HK-2 (cell line): ENCODE data around the gene ASCL3.
A peak's percentile ranks its signal among the peaks of the same experiment; 100 is the strongest.
"Not testable (repeated sequence)": the region's sequence is repeated elsewhere in the genome, so short reads cannot be mapped to it uniquely, and the experiment has no call there.

Source experiments
- DNase-seq: peaks from one replicate; pipeline ENCODE4 v3.0.0-alpha.2; 2018; ENCODE audit not compliant: unreplicated experiment

ASCL3 gene

DNA sequence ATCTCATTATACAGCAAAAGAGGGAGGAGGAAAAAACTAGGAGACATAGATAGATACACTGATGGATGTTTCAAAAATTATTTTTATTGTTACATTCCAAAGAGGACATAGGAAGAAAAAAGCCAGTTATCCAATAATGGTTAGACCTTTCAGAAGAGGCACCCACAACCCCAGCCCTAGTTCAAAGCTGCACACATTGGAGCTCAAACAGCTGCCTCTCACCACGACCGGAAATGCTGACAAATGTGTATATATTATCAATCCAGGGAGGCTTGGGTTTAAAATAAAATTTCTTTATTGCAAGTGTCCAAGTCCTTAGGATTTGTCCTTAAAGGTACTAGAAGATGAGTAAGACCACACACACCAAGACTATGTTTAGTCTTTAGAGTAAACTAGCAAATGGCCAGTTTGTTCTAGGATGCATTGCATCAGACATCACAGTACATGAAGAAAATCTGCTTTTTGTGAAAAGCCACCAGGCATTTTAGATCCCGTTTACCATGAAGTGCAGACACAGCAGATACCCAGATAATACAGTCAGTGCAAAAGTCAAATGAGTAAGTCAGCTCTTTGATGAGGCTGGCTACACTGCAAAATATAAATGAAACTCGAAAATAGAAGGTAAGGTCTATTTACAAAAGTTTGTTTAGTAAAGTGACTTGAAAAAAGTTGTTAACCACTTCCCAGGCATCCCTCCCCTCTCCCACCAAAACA, 4.6 kb upstream of the ASCL3 start:
- no peak for DNase-seq

DNA sequence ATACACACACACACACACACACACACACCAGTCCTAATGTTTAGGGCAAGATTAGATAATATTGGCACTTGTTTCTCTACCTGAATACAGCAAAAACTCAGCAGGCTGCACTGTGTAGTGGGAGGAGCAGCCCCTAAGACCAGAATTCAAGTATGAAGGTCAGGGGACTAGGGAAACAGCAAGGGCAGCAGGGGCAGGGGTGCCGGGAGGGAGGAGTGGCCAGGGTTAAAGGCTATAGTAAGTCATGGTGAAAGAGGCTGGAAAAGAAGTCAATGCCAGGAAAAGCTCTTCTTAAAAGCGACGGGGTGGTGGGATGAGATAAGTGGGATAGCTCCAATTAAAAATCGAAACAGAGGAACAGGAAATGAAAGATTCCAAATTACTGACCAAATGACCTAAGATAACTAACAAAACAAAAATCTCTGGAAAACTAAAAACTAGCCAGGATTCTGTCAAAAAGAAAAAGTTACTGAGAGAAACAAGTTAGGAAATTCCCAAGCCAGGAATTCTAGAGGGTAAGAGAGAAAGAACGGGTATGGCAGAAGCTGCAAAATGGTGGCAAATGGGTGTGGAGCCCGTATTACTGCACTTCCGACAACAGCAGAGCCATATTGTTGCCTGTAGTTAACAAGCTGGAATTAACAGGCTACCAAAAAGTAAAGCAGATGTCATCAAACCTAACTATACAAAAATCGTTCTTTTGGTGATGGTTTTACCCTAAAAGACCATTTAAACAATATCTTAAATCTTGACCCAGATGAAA, 1.3 kb downstream of the ASCL3 start:
- DNase-seq: no peak

DNA sequence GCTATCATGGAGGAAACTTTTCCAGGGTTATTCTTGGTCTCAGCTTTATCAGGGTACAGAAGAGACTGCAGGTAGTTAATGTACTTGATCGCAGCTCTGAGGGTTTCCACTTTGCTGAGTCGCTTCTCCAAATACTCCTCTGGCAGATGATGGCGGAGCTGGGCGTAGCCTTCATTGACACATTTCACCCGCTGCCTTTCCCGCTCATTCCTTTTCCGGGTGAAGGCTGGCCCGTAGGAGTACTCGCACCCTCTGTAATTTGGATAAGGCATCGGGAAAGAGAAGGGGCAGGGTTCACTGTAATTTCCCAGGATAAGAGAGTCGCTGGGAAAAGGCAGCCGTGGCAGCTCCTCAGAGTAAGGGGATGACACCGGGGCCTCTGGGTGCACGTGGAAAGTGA, 5.2 kb downstream of the ASCL3 start:
- no peak for DNase-seq

DNA sequence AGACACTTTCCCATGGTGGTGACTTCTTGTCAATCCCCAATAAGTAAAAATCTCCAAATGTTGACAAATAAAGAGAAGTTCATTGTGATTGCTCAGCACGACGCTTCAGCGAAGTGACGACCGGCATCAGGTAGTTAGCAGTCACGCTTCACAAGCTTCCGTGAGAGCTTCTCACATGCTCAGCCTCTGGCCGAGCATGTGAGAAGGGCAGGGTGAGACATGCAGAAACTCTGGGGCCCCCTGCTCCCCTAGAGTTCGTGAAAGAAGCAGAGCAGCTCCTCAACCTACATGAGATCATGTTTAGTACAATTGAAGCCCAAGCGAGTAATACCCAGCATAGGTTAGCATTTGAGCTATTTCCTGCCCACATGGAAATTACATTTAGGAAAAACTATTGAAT, 5.7 kb downstream of the ASCL3 start:
- no peak for DNase-seq

DNA sequence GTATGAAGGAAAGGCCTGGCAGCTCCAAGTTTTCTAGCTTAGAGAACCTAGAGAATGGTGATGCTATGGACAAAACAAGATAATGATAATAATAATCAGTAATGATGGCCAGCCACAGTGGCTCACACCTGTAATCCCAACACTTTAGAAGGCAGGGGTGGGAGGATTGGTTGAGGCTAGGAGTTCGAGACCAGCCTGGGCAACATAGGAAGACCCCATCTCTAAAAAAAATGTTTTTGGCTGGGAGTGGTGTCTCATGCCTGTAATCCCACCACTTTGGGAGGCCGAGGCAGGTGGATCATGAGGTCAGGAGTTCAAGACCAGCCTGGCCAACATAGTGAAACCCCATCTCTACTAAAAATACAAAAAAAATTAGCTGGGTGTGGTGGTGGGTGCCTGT, 7.0 kb downstream of the ASCL3 start:
- DNase-seq: not testable (repeated sequence)

DNA sequence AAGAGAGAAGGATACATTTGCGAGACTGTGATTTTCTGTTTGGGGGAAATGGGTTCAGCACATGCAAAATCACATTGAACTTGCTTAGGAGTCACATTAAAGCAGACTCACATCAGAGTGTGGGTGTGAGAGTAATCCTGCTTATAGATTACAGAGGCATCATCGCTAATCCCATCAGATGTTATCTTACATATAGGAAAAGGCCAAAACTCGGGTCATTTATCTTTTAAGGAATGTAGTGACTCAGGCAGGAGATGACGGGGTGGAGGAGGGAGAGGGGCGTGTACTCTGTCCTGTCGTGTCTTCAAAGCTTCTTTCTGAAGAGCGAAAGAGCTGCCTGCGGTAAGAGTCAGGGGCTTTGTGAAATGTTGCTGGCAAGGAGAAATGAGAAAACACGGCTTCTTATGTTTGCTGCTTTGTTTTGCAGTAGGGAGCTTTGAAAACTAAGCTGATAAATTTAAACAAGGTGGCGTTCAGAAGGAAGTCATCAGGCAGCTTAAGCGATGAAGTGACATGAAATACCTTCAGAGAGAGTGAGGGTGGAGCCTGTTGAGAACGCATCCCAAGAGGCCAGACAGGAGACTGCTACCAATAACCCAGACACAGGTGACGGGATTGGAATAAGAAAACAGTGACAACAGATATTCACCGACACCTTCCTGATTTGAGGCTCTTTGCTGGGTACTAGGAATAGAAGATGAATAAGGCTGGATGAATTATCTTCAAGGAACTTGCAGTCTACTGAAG, 7.9 kb downstream of the ASCL3 start:
- DNase-seq: no peak

DNA sequence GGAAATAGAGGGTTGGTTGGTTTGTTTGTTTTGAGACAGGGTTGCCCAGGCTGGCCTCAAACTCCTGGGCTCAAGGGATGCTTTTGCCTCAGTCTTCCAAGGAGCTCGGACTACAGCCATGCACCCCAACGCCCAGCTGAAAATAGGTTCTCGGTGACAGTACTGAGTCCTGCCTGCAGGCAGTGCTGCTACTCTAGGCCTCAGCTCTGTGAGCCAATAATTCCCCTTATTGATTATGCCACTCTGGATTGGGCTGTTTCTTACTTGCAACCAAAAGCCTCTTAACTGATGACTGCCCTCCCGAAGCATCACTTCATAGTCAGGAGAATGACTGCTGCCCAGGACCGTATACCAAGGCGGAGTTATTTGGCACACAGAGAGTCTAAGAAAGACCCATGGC, 8.9 kb downstream of the ASCL3 start:
- no peak for DNase-seq

DNA sequence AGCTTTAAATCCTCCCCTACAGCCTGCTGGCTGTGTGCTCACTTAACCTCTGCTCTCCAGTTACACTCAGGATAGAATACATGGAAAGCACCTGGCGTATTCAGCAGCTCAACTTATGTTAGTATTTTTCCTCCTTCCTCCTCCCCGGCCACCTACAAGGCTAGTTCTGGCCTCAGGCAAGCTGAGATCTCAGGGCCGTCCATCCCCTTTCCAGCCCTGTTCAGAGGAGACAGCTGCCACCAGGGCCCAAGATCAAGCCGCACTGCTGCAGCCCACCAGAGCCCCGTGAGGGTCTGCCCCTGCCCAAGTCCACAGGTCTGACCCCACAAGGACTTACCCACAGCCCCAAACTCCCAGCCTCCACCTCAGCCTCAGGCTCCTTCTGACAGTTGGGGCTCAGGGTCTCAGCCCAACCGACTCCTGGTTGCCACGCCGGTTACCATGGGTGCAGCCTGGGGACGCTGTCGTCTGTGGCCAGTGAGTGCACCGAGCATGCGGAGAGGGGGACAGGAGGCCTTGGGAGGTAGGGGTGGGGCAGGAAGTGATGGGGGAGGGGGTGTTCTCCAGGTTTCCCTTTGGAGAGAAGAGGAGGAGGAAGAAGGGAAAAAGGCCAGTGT, 10.1 kb downstream of the ASCL3 start, which contains the start of gene C11orf16:
TSS of gene C11orf16 (minus strand) at position 384 of the 617 bp plus-strand sequence. CDS start 639 bp downstream, outside the sequence.
- no peak for DNase-seq

DNA sequence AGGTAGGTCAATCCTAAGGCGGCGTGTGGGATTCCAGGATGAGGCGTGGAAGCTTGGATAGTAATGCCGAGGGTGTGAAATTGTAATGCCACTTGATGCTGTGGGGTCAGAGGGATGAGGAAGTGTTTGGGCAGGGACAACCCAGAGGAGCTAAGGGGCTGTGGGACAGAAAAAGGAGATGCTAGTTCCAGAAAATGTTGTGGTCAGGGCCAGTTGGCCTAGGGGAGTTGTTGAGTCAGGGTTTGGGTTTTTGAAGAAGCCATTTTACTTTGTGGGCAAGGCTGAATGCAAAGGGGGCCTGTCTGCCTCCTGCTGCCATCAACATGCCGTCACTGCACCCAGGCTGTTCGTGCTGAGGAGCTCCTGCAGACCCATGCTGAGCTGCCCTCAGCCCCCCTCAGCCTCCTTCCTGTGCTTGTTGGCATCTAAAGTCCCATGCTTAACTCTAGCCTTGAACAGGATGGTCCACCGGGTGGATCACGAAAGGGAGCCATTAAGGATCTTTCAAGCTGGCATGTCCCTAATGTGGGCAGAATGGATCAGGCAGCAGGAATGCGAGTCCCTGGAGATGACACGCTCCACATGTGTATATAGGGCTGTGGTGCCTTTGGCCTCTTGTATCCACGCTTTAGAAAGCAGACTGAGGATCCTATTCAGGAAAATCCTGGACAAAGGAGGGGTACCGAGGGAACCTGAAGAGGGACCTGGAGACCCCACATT, 12.2 kb downstream of the ASCL3 start:
- no peak for DNase-seq

DNA sequence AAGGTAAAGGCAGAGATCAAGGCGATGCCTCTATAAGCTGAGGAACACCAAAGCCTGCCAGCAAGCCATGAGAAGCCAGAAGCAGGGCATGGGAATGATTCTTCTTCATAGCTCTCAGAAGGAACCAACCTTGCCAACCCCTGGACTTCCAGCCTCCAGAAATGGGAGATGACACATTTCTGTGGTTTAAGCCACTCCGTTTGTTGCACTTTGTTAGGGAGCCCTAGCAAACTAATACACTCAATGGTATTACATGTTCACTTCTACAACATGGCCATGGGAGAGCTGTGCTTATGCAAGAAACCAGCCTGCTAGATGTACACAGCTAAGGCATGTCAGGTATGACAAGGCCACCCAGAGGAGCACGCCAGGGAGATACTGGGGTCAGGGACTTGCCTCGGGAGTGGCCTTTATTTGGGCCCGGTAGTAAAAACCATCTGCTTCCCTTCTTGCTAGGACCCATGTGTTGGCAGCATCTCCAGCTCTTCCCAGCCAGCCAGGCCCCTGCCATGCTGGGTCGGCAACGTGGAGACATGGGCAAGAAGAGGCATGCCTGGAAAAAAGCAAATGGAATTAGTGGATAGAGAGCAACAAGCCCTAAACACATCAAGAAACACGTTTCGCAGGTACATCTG, 13.7 kb downstream of the ASCL3 start:
- DNase-seq: no peak

DNA sequence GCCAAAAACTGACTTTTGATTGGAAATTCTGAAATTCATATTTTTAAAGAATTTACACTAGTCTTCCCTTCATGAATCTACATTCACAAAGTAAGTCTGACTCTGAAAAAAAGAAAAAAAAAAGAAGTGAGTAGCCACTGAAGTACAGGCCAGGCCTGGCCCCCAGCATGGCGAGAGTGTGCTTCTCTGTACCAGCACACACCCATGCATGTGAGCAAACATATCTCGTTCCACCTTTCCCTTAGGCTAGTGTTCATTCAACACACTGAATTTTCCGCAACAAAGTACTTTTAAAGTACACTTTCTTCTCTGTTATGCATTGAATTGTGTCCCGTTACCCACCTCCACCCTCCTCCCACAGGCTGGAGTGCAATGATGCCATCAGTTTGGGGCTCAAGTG, 14.6 kb downstream of the ASCL3 start:
- no peak for DNase-seq

DNA sequence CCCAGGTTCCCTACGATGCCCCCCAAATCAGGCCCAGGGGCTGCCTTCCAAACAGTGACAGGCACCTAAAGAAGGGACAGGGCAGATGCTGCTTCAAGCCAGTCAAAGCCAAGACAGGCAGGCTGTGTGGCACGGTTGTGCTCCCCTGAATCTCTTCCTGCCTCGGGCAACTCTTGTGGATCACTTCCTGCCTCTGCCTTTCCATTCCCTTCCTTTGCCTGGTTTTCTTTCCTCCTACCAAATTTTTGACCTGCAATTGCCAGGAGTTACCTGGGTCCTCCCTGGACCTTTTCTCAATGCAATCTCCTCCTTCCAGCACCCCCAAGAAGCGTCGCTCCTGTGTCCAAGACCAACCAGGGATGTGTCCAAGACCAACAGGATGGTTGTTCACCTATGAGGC, 15.6 kb downstream of the ASCL3 start:
- DNase-seq: no peak

DNA sequence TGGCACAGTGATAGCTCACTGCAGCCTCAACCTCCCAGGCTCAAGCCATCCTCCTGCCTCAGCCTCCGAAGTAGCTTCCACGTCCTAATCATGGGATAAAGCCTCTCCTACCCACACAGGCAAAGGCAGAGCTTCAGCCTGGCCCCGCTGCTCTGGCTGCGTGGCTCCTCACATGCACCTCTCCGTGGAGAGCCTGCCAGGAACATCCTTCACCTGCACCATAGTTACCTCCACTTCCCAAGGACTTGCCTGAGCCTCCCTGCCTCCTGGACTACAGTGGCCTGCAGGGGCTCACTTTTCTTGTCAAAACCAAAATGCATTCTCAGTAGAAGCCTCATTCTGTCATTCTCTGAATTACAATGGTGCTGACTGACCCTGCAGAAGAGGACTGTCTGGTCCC, 16.6 kb downstream of the ASCL3 start:
- no peak for DNase-seq

DNA sequence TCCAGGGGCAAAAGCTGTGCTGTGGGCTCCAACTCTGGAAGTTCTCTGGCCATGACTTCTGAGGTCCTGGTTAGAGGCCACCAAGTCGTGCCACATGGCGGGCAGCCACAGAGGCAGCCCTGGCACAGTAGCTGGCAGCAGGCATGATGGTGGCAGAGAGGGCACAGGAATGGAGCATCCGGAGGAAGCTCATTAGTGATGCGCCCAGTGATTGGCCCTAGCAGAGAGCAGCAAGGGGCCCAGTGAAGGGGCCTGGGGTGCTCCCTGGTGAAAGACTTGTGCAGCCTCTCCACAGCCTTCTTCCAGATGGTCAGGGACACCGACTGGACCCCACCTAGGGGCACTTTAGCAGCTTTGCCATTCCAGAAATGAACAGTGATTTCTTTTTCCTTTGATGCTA, 17.1 kb downstream of the ASCL3 start:
- no peak for DNase-seq

DNA sequence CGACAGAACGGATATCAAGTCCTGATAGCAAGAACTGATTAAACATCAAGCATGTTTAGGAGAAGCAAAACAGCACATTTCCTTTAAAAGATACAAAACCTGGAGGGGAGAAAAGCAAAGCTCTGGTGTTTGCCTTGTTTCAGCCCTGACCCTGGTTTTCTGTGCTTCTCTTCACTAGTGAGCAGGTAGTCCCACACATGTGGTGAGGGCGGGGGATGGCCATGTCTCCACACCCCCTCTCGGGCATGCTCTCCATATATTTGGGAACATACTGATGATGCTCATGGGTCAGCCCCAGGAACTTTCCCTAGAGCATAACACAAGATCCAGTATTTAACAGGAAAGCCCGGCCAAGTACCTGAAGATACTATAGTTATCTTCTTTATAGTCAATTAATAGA, 20.1 kb downstream of the ASCL3 start:
- no peak for DNase-seq

DNA sequence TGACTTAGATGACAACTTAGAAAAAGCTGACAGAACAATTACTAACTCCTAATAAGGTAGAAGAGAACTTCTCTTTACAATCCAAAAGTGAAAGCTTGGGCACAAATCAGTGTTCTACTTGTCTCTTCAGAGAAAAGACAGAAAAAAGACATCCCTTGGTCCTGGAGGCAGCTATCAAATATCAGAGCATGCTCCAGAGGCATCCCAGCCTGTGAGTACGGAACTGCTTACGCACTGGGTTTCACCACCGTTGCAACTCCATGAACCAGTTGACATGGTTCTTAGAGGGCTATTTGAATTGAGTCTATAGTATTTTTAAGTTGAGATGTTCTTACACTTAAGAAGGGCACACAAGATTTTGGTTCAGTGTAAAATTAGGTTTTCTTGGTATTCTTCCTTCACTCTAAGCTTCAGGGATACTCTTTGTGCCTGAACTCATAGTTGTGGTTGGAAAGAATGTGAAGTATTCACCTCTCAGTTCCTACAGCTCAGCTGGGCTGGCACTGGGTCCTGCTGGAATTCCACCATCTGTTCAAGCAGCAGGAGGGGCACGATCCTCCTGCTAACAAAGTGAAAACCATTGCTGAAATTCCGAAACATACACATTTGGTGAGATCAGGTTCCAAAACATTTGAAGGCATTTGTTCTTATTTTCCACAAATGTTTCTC, 25.5 kb downstream of the ASCL3 start:
- DNase-seq: peak; percentile 41

DNA sequence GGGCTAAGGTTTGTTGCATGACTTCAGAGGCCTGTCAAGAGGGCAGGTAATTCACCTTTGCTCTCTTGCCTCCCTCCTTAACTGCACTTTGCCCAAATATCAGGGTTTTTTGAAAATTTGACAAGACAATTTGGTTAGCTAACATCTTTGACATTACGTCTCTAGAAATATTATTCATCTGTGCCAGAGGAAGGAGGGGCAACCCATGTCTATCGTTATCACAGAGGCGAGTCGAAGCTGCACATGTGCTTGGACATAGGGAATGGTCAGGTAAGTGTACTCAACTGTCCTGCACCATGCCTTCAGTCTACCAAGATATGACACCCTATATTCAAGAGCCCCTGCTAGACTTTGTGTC, 28.2 kb downstream of the ASCL3 start:
- no peak for DNase-seq

DNA sequence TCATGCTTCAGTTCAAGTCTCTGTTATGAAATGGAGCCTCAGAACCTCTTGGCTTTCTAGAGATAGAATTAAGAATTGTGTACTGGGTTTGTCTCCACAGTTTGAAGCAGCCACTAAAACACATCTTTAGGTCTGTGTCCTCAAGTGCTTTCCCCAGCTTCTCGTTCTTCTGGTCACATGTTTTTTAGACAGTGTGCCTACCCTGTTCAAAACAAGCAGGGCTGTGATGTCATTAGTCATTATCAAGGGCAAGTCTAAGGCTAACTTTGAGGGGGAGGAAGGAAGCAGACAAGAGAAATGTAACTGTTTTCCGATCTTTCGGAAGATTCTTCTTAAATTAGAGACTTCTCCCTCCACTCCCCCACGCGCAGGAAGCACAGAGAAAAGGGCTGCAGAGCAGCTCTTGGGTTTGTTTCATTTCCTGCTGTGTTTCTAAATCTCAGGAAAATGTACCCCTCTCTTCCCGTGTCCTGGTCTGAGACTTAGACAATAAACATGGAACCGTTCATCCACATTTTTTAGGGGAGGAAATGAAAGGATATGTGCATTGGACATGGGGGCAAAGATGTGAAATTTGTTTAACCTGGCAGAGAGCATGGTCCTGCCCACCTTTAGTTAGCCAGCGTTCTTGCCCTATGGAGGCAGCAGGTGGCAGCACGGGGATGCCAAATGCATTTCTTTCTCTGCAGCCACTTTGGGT, 28.7 kb downstream of the ASCL3 start:
- DNase-seq: no peak

DNA sequence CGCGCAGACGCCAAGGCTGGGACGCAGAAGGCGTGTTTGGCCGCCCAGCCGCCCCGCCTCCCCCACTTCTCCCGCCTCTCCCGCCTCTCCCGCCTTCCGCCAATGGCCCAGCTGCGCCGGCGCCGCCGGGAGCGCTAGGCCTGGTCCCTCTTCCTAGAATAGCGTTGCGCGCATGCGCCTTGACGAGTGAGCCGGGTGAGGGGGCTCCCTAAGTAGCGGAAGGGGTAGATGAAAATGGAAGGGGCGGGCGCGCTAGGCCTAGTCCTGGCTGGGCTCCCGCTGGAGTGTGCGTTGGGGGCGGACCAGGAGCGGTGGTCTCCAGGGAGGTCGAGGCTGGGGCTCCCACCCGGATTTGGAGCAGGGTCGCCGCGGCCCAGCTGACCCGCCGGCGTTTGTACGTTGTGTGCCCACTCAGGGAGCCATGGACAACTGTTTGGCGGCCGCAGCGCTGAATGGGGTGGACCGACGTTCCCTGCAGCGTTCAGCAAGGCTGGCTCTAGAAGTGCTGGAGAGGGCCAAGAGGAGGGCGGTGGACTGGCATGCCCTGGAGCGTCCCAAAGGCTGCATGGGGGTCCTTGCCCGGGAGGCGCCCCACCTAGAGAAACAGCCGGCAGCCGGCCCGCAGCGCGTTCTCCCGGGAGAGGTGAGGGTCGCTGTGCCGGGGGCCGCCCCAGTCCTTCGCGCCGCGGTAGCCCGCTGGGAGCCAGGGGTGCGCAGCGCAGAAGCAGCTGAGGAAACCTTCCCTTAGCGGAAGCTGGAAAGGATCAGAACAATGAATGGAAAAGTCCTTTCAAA, 31.6 kb downstream of the ASCL3 start, which contains the start of gene AKIP1:
TSS of gene AKIP1 (plus strand) at position 161 of the 795 bp plus-strand sequence. CDS start at position 422, 261 bp downstream.
- peak; percentile 91 for DNase-seq
